ENCODE measurements around the gene KLRC1.

- TF ChIP-seq POLR2A (IDR thresholded peaks at IDR 0.05; ENCODE audit: low read depth, low read length) = no peak
- no peak for TF ChIP-seq POLR2AphosphoS5 (IDR thresholded peaks at IDR 0.05; ENCODE audit: low read depth, low read length)
- TF ChIP-seq TAF1 (IDR thresholded peaks at IDR 0.05; ENCODE audit: low read depth, low read length) = no peak
- TF ChIP-seq SPI1 (IDR thresholded peaks at IDR 0.05; ENCODE audit: low read depth, low read length) = no peak
- TF ChIP-seq PAX5 (IDR thresholded peaks at IDR 0.05; ENCODE audit: insufficient read depth, low read length, severe bottlenecking) = no peak
- no peak for TF ChIP-seq POU2F2 (IDR thresholded peaks at IDR 0.05; ENCODE audit: low read depth, low read length)
These were observed 44.4 kb upstream of the KLRC1 start for GRCh38 chr12:10497602-10498001.

All from GM12891 (cell line).